Caki2 (cell line): ENCODE results near the gene PCOLCE2. TPM values are rescaled to one million over a fixed set of nuclear protein-coding genes. Genes with fewer than 3 reads are reported as not detected.

Experiments
- DNase-seq: peaks from one replicate; pipeline ENCODE4 v3.0.0-alpha.2; 2015; ENCODE audit warnings: low read depth
- in situ Hi-C: cut with HindIII; loops from 2 replicates; pipeline ENCODE4 v1.10.0; 2016; ENCODE audit warnings: low sequenced_read_pairs, low pct_unique_long_range_greater_than_20kb, mixed read lengths
- total RNA-seq: library from RNA; depleted of rRNA; stranded (reverse); fragments of >200 nt; shearing (Covaris generic); gene quantifications from 2 replicates; pipeline ENCODE4 v1.2.3, GENCODE V29; 2014; ENCODE audit warnings: low replicate concordance; rRNA removed

The PCOLCE2 gene
- total RNA-seq, 1 experiment from 2014 or later: 70.4 TPM

- in situ Hi-C loops: no loop called here
- DNase-seq: no peak
Measured at GRCh38 chr3:142787719-142788118, 101.2 kb downstream of the PCOLCE2 start.

- DNase-seq: no peak
- in situ Hi-C loops: no loop called here
Measured at GRCh38 chr3:142785996-142786395, 102.9 kb downstream of the PCOLCE2 start.

GRCh38 chr3:142784228-142784627, 104.7 kb downstream of the PCOLCE2 start:
- in situ Hi-C loops: no loop called here
- DNase-seq: no peak

GRCh38 chr3:142782616-142783015, 106.3 kb downstream of the PCOLCE2 start:
- in situ Hi-C loops: no loop called here

GRCh38 chr3:142779591-142779990, 109.3 kb downstream of the PCOLCE2 start:
- in situ Hi-C loops: no loop called here

More at GRCh38 chr3:142782616-142783015, 106.3 kb downstream of the PCOLCE2 start:
- no peak for DNase-seq

GRCh38 chr3:142778541-142778940, 110.3 kb downstream of the PCOLCE2 start:
- in situ Hi-C loops: no loop called here
- no peak for DNase-seq

More at GRCh38 chr3:142779591-142779990, 109.3 kb downstream of the PCOLCE2 start:
- DNase-seq: no peak

GRCh38 chr3:142777927-142778326, 111.0 kb downstream of the PCOLCE2 start:
- no peak for DNase-seq
- in situ Hi-C loops: no loop called here

- DNase-seq: no peak
- in situ Hi-C loops: no loop called here
Measured at GRCh38 chr3:142768338-142768737, 120.5 kb downstream of the PCOLCE2 start.

Other genes with a start within 250 kb of the PCOLCE2 start
- gene TRPC1, start 165.0 kb downstream of the PCOLCE2 start, total RNA-seq: 11.4 and 29.7 TPM in 2 replicates
- gene PAQR9, start 74.6 kb upstream of the PCOLCE2 start, total RNA-seq: 0.03 TPM in 1 of 2 replicates, not detected in the other
- 34.3 and 36.3 TPM in 2 replicates for gene U2SURP, start 112.5 kb upstream of the PCOLCE2 start, total RNA-seq
- gene CHST2, start 230.7 kb upstream of the PCOLCE2 start, total RNA-seq: 13.1 and 15.1 TPM in 2 replicates